ENCODE data around the gene GPR150. TPM values are rescaled to one million over a fixed set of nuclear protein-coding genes. Genes with fewer than 3 reads are reported as not detected.
A peak's percentile ranks its signal among the peaks of the same experiment; 100 is the strongest.

GPR150 gene
- total and polyA plus RNA-seq, 9 of the 15 experiments (the other 6 are each of a cell fraction or from before 2014, with no cell fraction given) = not detected

- TF ChIP-seq NR2F6 (CRISPR knock-in tag; IDR thresholded peaks at IDR 0.05) = no peak
- no peak for TF ChIP-seq HMG20A (CRISPR knock-in tag; conservative IDR thresholded peaks at IDR 0.05)
- no peak for TF ChIP-seq ZBED1 (IDR thresholded peaks at IDR 0.05)
- no peak for TF ChIP-seq KDM2B (CRISPR knock-in tag; IDR thresholded peaks at IDR 0.05)
- TF ChIP-seq, protein P1, sequence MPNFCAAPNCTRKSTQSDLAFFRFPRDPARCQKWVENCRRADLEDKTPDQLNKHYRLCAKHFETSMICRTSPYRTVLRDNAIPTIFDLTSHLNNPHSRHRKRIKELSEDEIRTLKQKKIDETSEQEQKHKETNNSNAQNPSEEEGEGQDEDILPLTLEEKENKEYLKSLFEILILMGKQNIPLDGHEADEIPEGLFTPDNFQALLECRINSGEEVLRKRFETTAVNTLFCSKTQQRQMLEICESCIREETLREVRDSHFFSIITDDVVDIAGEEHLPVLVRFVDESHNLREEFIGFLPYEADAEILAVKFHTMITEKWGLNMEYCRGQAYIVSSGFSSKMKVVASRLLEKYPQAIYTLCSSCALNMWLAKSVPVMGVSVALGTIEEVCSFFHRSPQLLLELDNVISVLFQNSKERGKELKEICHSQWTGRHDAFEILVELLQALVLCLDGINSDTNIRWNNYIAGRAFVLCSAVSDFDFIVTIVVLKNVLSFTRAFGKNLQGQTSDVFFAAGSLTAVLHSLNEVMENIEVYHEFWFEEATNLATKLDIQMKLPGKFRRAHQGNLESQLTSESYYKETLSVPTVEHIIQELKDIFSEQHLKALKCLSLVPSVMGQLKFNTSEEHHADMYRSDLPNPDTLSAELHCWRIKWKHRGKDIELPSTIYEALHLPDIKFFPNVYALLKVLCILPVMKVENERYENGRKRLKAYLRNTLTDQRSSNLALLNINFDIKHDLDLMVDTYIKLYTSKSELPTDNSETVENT (CRISPR knock-in tag; IDR thresholded peaks at IDR 0.05) = peak; percentile 82
- TF ChIP-seq, protein P2, sequence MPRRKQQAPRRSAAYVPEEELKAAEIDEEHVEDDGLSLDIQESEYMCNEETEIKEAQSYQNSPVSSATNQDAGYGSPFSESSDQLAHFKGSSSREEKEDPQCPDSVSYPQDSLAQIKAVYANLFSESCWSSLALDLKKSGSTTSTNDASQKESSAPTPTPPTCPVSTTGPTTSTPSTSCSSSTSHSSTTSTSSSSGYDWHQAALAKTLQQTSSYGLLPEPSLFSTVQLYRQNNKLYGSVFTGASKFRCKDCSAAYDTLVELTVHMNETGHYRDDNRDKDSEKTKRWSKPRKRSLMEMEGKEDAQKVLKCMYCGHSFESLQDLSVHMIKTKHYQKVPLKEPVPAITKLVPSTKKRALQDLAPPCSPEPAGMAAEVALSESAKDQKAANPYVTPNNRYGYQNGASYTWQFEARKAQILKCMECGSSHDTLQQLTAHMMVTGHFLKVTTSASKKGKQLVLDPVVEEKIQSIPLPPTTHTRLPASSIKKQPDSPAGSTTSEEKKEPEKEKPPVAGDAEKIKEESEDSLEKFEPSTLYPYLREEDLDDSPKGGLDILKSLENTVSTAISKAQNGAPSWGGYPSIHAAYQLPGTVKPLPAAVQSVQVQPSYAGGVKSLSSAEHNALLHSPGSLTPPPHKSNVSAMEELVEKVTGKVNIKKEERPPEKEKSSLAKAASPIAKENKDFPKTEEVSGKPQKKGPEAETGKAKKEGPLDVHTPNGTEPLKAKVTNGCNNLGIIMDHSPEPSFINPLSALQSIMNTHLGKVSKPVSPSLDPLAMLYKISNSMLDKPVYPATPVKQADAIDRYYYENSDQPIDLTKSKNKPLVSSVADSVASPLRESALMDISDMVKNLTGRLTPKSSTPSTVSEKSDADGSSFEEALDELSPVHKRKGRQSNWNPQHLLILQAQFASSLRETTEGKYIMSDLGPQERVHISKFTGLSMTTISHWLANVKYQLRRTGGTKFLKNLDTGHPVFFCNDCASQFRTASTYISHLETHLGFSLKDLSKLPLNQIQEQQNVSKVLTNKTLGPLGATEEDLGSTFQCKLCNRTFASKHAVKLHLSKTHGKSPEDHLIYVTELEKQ (CRISPR knock-in tag; IDR thresholded peaks at IDR 0.05) = no peak
- no peak for TF ChIP-seq FOXP4 (CRISPR knock-in tag; IDR thresholded peaks at IDR 0.05; ENCODE audit: borderline replicate concordance)
- no peak for TF ChIP-seq SPI1 (IDR thresholded peaks at IDR 0.05; ENCODE audit: borderline replicate concordance, low read depth, low read length)
- no peak for TF ChIP-seq DPF2 (IDR thresholded peaks at IDR 0.05)
- no peak for TF ChIP-seq ZNF347 (CRISPR knock-in tag; IDR thresholded peaks at IDR 0.05; ENCODE audit: low read depth)
- no peak for TF ChIP-seq ZNF253 (CRISPR knock-in tag; conservative IDR thresholded peaks at IDR 0.05)
- TF ChIP-seq ZC3H11A (IDR thresholded peaks at IDR 0.05; ENCODE audit: low read depth, low read length) = no peak
- peak; percentile 95 for TF ChIP-seq POLR2A (conservative IDR thresholded peaks at IDR 0.05)
- TF ChIP-seq, protein P3, sequence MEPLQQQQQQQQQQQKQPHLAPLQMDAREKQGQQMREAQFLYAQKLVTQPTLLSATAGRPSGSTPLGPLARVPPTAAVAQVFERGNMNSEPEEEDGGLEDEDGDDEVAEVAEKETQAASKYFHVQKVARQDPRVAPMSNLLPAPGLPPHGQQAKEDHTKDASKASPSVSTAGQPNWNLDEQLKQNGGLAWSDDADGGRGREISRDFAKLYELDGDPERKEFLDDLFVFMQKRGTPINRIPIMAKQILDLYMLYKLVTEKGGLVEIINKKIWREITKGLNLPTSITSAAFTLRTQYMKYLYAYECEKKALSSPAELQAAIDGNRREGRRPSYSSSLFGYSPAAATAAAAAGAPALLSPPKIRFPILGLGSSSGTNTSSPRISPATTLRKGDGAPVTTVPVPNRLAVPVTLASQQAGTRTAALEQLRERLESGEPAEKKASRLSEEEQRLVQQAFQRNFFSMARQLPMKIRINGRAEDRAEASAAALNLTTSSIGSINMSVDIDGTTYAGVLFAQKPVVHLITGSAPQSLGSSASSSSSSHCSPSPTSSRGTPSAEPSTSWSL (CRISPR knock-in tag; IDR thresholded peaks at IDR 0.05; ENCODE audit: borderline replicate concordance) = no peak
- TF ChIP-seq SRSF7 (optimal IDR thresholded peaks at IDR 0.05; ENCODE audit: low read depth, low read length) = no peak
- TF ChIP-seq HDAC2 (IDR thresholded peaks at IDR 0.05) = peak; percentile 21; the same call in 1 of the 2 replicates
- no peak for TF ChIP-seq CAMTA2 (CRISPR knock-in tag; conservative IDR thresholded peaks at IDR 0.05)
- no peak for TF ChIP-seq MBD1 (CRISPR knock-in tag; IDR thresholded peaks at IDR 0.05)
Observed at GRCh38 chr5:95646569-95647431, 26.9 kb downstream of the GPR150 start, which contains the start of gene RFESD (continued).
